Suprapubic skin (tissue), 3 donors: ENCODE data around the gene NLGN2.
"Not testable (repeated sequence)": the region's sequence is repeated elsewhere in the genome, so short reads cannot be mapped to it uniquely, and the experiment has no call there.

Experiments used
- CTCF ChIP-seq, 2 donors: fragments of 200-600 bp in 1 of 2; fragments of 450-650 bp in 1 of 2; sonication (generic) in 1 of 2; IDR thresholded peaks; one replicate each; pipeline ENCODE4 v1.5.1; 2016 to 2019; ENCODE audit warnings: antibody characterized with exemption in 2 of 2, mild to moderate bottlenecking in 1 of 2, moderate library complexity in 1 of 2
- EP300 ChIP-seq: sonication (generic); formaldehyde crosslinking; IDR thresholded peaks from one replicate; pipeline ENCODE4 v1.6.1; 2017; ENCODE audit warnings: antibody characterized with exemption
- POLR2A ChIP-seq, 2 donors: fragments of 450-650 bp; IDR thresholded peaks; one replicate each; pipeline ENCODE4 v1.6.1; 2017; ENCODE audit warnings: antibody characterized with exemption in 2 of 2, mild to moderate bottlenecking in 2 of 2, moderate library complexity in 2 of 2

- not testable (repeated sequence) for TF ChIP-seq POLR2A (IDR thresholded peaks at IDR 0.05); CTCF (IDR thresholded peaks at IDR 0.05); EP300
These were observed 41.7 kb upstream of the NLGN2 start for GRCh38 chr17:7365963-7366362.
